ENCODE results near the gene ATP6V0E1.

DNA sequence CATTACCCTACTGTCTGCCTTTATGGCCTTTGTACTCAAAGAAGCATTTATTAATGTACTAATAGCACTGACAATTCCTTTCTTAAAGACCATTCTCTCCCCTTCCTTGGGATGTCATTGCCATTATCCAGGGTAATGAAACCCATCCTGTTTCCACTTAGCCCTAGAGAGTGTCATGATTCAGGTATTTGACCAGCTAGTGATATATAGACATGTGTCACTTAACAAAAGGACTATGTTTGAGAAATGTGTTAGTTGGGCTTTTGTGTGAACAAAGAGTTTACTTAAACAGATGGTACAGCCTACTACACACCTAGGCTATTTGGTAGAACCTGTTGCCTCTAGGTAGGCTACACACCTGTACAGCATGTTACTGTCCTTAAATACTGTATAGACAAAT lies 2.0 kb downstream of the ATP6V0E1 start:
- TF ChIP-seq, protein P1, sequence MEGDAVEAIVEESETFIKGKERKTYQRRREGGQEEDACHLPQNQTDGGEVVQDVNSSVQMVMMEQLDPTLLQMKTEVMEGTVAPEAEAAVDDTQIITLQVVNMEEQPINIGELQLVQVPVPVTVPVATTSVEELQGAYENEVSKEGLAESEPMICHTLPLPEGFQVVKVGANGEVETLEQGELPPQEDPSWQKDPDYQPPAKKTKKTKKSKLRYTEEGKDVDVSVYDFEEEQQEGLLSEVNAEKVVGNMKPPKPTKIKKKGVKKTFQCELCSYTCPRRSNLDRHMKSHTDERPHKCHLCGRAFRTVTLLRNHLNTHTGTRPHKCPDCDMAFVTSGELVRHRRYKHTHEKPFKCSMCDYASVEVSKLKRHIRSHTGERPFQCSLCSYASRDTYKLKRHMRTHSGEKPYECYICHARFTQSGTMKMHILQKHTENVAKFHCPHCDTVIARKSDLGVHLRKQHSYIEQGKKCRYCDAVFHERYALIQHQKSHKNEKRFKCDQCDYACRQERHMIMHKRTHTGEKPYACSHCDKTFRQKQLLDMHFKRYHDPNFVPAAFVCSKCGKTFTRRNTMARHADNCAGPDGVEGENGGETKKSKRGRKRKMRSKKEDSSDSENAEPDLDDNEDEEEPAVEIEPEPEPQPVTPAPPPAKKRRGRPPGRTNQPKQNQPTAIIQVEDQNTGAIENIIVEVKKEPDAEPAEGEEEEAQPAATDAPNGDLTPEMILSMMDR (IDR thresholded peaks at IDR 0.05) = no peak
- no peak for TF ChIP-seq POLR2A (IDR thresholded peaks at IDR 0.05)
- TF ChIP-seq POLR2AphosphoS5 (IDR thresholded peaks at IDR 0.05) = no peak

Data from prostate gland (tissue), 2 donors.